ENCODE measurements around the gene ANO10. TPM values are rescaled to one million over a fixed set of nuclear protein-coding genes. Genes with fewer than 3 reads are reported as not detected.
A peak's percentile ranks its signal among the peaks of the same experiment; 100 is the strongest.

ANO10 gene
- total and polyA plus RNA-seq, 2 of the 8 experiments (the other 6 are each of a cell fraction or from before 2014, with no cell fraction given): 38.0 to 53.2 TPM

DNA sequence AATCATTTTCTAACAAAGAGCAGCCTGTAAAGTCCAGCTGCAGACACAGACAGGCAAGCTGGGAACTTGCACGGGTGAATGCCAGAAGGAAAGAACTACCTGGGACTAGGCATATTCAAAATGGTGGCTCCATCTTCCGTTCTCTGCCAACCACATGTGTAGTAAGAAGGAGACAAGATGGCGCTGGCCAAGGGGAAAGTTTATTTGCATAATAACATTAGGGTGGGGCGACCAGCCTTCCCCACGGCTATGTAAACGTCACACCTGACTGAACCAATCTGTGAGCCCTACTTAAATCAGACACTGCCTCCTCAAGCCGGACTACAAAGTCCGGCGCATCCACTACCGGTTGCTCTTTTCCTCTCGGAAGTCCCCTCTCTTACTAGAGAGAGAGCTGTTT is 204.7 kb downstream of the ANO10 start:
- H3K4me1 ChIP-seq (replicated peaks in 1 of 4; ENCODE audit: control insufficient read depth in 3 of 4, insufficient read depth in 4 of 4, low read length in 3 of 4): no peaks in the 10 kb centered on the region
- H2BK5ac ChIP-seq (ENCODE audit: low read depth, low read length): no peak overlapping the region
- DNase-seq (ENCODE audit: low read depth in 1 of 2, low spot score in 2 of 2) (no peak), FAIRE-seq (no peak)
- H3K79me2 ChIP-seq (ENCODE audit: control insufficient read depth in 1 of 2, insufficient read depth in 2 of 2, low read length in 2 of 2): no peaks in the 10 kb centered on the region
- TF ChIP-seq HDAC6 (IDR thresholded peaks at IDR 0.05; ENCODE audit: low read depth, low read length): no peak
- no peak for TF ChIP-seq SRF (IDR thresholded peaks at IDR 0.05; ENCODE audit: low read depth, low read length)
- TF ChIP-seq GABPA (IDR thresholded peaks at IDR 0.05; ENCODE audit: borderline replicate concordance, insufficient read depth, low read length): no peak
- no peak for TF ChIP-seq BCL11A (IDR thresholded peaks at IDR 0.05; ENCODE audit: low read depth in 2 of 2, low read length in 2 of 2)
- peak; percentile 21; the same call in 1 of the 2 replicates for TF ChIP-seq YY1 (IDR thresholded peaks at IDR 0.05; ENCODE audit: low read depth, low read length)
- no peak overlapping the region for H3K18ac ChIP-seq (ENCODE audit: extremely low read depth, low read length)
- no peak overlapping the region for H2AK5ac ChIP-seq (ENCODE audit: low read depth, low read length)
- H3K27me3 ChIP-seq (replicated peaks in 1 of 4; ENCODE audit: control insufficient read depth in 3 of 4, extremely low read depth in 1 of 4, insufficient read depth in 3 of 4, low read length in 3 of 4): no peaks in the 10 kb centered on the region
- no peak overlapping the region for H2BK12ac ChIP-seq (ENCODE audit: low read depth, low read length)
- H3K36me3 ChIP-seq (ENCODE audit: control insufficient read depth in 2 of 4, insufficient read depth in 4 of 4, low read length in 3 of 4): no peaks in the 10 kb centered on the region
- no peak overlapping the region for H3K56ac ChIP-seq (replicated peaks; ENCODE audit: insufficient read length, low read depth, low read length)
- CTCF ChIA-PET (ENCODE audit: partially characterized antibody): interaction anchor here (0.7 to 1.9 kb wide), 3 partner anchors 10 to 13 kb away, joined by 3 to 5 read pairs (median 3); no protein-coding TSS in a partner anchor
- no peak overlapping the region for H2BK120ac ChIP-seq (replicated peaks; ENCODE audit: low read depth, low read length)
- 91% methylated on average over 11 of the region's 11 CpGs; no CpG with 5 or more reads in 1 of the 2 experiments for WGBS, 2 experiments (ENCODE audit: extremely low coverage in 1 of 2, insufficient coverage in 1 of 2, insufficient read length in 1 of 2, insufficient replicate concordance in 2 of 2, low coverage in 1 of 2, low lambda C conversion rate in 2 of 2, missing lambda C conversion rate in 1 of 2)
- H2BK20ac ChIP-seq (ENCODE audit: low read length): no peak overlapping the region
- peaks cover 0 to 2% of the 10 kb centered on the region in 2 experiments for H4K20me1 ChIP-seq (replicated peaks in 1 of 2; ENCODE audit: control insufficient read depth in 1 of 2, insufficient read depth in 2 of 2, low read length in 2 of 2)
- no peak overlapping the region for H2AFZ ChIP-seq (ENCODE audit: low read length)
- no peak overlapping the region for H2BK15ac ChIP-seq (ENCODE audit: low read length)
- H3K14ac ChIP-seq (ENCODE audit: insufficient read length): no peak overlapping the region
- no peak overlapping the region for H3K9ac ChIP-seq (replicated peaks in 1 of 4; ENCODE audit: extremely low read depth in 1 of 4, low read depth in 3 of 4, low read length in 3 of 4)
- no peak overlapping the region for H3K23ac ChIP-seq (ENCODE audit: insufficient read length)
- H3K4me2 ChIP-seq (ENCODE audit: insufficient read depth in 1 of 2, low read depth in 2 of 2, low read length in 2 of 2): no peak overlapping the region
- H3K4me3 ChIP-seq (ENCODE audit: extremely low read depth in 1 of 4, insufficient read depth in 2 of 4, low read depth in 3 of 4, low read length in 4 of 4): no peak overlapping the region
- no peaks in the 10 kb centered on the region for H3K23me2 ChIP-seq (ENCODE audit: low read depth, low read length)
- H3K27ac ChIP-seq (ENCODE audit: low read depth, low read length): no peak overlapping the region
- no peak overlapping the region for H4K5ac ChIP-seq (ENCODE audit: insufficient read length, low read depth, low read length)
- H3K79me1 ChIP-seq (ENCODE audit: low read depth, low read length): no peaks in the 10 kb centered on the region
- H3K9me3 ChIP-seq (ENCODE audit: insufficient read depth in 2 of 2, low read depth in 1 of 2, low read length in 1 of 2): no peaks in the 10 kb centered on the region
- POLR2A ChIA-PET (ENCODE audit: partially characterized antibody): no interaction called here
- H4K91ac ChIP-seq (replicated peaks; ENCODE audit: insufficient read length, low read length): no peak overlapping the region
- no peak overlapping the region for H4K8ac ChIP-seq (ENCODE audit: extremely low read depth, insufficient read depth, low read length)
- H3K4ac ChIP-seq (replicated peaks; ENCODE audit: insufficient read length, low read depth, low read length): no peak overlapping the region

All from H1 (cell line).